Upper lobe of left lung (tissue), 6 donors: Measurements from ENCODE around the gene KRTAP10-8. TPM values are rescaled to one million over a fixed set of nuclear protein-coding genes. Genes with fewer than 3 reads are reported as not detected.

Experiments used
- ATAC-seq, 2 donors: fragments of 200-7000 bp; cut with Tn5 transposase; one replicate each; pipeline ENCODE4 v1.9.1; 2022; ENCODE audit warnings: mild to moderate bottlenecking in 2 of 2, moderate library complexity in 2 of 2; ENCODE audit not compliant: low FRiP score in 2 of 2
- DNase-seq, 2 donors: peaks; one replicate each; pipeline ENCODE4 v3.0.0-alpha.2; 2019 to 2020
- H3K27ac ChIP-seq, 4 donors: fragments of 200-600 bp; sonication (generic); one replicate each; pipeline ENCODE4 v1.5.1; 2016 to 2019
- H3K27me3 ChIP-seq, 4 donors: fragments of 200-600 bp; sonication (generic); one replicate each; pipeline ENCODE4 v1.5.1; 2017 to 2019
- H3K36me3 ChIP-seq, 4 donors: fragments of 200-600 bp; sonication (generic); one replicate each; pipeline ENCODE4 v1.5.1; 2016 to 2019
- H3K4me1 ChIP-seq, 4 donors: fragments of 200-600 bp; sonication (generic); one replicate each; pipeline ENCODE4 v1.5.1; 2018 to 2019
- H3K4me3 ChIP-seq, 4 donors: fragments of 200-600 bp; sonication (generic); one replicate each; pipeline ENCODE4 v1.5.1; 2017 to 2019; ENCODE audit warnings: mild to moderate bottlenecking in 2 of 4, moderate library complexity in 1 of 4
- H3K9me3 ChIP-seq, 4 donors: fragments of 200-600 bp; sonication (generic); one replicate each; pipeline ENCODE4 v1.5.1; 2018 to 2019
- EP300 ChIP-seq, 4 donors: sonication (generic); formaldehyde crosslinking; IDR thresholded peaks; one replicate each; pipeline ENCODE4 v1.5.1; 2017; ENCODE audit warnings: antibody characterized with exemption in 4 of 4, control low read depth in 2 of 4
- POLR2A ChIP-seq, 4 donors: fragments of 450-650 bp; IDR thresholded peaks; one replicate each; pipeline ENCODE4 v1.5.1; 2016 to 2017; ENCODE audit warnings: antibody characterized with exemption in 4 of 4, mild to moderate bottlenecking in 2 of 4
- POLR2AphosphoS5 ChIP-seq, 2 donors: sonication (generic); formaldehyde crosslinking; IDR thresholded peaks; one replicate each; pipeline ENCODE4 v1.5.1; 2017; ENCODE audit warnings: antibody characterized with exemption in 2 of 2
- WGBS, 2 donors: methylation state at CpG; one replicate each; pipeline ENCODE4 v1.1.5; 2017 to 2018; 5-methylcytosine and 5-hydroxymethylcytosine counted together
- total RNA-seq, 6 donors: library from RNA; depleted of rRNA in 4 of 6; stranded (reverse); fragments of >200 nt in 4 of 6; gene quantifications; one replicate each; pipeline versions ENCODE4 v1.1.0 to v1.2.1, GENCODE V29; 2016 to 2021
- TF ChIP-seq, protein P1 (sequence below), 6 experiments: fragments of 450-650 bp in 4 of 6; fragments of 200-600 bp in 2 of 6; sonication (generic) in 2 of 6; IDR thresholded peaks; one replicate each; pipeline ENCODE4 v1.5.1; 2016 to 2019; ENCODE audit warnings: antibody characterized with exemption in 6 of 6
- donor health status: DM: no; HTN: no; CAD: no; lungs with moderate emphysema.
- donor health status: DM: no; HTN: yes; CAD: no; lungs with severe emphysema.

The KRTAP10-8 gene
- total RNA-seq, 6 donors from 2014 or later: not detected

DNA sequence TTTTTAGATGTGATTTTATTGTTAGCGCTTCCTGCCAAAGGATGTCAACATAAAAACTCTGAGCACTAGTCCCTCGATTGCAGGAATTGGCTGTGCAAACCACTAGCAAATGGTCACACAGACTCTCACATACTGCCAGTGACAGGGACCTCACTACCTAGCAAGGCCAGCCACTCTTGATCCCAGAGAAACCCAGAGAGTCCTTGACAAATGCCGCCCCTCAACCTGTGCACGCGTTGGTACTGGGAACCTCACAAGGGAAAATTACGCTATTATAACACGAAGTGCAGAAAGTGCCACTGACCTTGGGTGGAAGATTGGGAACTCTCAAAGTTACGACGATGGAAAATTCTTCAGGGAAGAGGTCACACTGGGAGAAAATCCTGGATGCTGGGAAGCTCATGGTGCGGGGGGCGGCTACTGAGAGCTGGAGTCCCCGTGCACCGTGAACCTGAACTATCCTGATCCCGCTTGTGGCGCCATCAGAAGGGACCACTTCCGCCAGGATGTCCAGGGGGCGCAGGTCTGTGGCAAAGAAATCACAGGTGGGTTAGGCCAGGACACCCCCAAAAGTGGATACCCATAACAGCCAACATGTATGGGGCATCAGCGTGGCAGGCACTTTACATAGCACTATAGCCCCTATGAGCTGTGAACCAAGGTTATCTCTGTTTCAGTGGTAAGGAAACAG is 44.3 kb upstream of the KRTAP10-8 start:
- Histone ChIP-seq H3K9me3 (peaks cover 0 to 11% (median under 1%) of the 10 kb centered on the region in 4 donors), H3K36me3 (no peaks in the 10 kb centered on the region), H3K4me3 (no peak overlapping the region), H3K4me1 (no peaks in the 10 kb centered on the region), H3K27me3 (no peaks in the 10 kb centered on the region), H3K27ac (no peak overlapping the region)
- DNase-seq: no peak
- WGBS, 2 donors: 90 to 92% methylated on average over 18 of the region's 18 CpGs
- TF ChIP-seq EP300 (IDR thresholded peaks at IDR 0.05) (no peak), POLR2AphosphoS5 (IDR thresholded peaks at IDR 0.05) (no peak), POLR2A (IDR thresholded peaks at IDR 0.05) (no peak)
- TF ChIP-seq, protein P1, sequence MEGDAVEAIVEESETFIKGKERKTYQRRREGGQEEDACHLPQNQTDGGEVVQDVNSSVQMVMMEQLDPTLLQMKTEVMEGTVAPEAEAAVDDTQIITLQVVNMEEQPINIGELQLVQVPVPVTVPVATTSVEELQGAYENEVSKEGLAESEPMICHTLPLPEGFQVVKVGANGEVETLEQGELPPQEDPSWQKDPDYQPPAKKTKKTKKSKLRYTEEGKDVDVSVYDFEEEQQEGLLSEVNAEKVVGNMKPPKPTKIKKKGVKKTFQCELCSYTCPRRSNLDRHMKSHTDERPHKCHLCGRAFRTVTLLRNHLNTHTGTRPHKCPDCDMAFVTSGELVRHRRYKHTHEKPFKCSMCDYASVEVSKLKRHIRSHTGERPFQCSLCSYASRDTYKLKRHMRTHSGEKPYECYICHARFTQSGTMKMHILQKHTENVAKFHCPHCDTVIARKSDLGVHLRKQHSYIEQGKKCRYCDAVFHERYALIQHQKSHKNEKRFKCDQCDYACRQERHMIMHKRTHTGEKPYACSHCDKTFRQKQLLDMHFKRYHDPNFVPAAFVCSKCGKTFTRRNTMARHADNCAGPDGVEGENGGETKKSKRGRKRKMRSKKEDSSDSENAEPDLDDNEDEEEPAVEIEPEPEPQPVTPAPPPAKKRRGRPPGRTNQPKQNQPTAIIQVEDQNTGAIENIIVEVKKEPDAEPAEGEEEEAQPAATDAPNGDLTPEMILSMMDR (IDR thresholded peaks at IDR 0.05): no peak
- ATAC-seq: peak in 1 of 2 donors; percentile 21

DNA sequence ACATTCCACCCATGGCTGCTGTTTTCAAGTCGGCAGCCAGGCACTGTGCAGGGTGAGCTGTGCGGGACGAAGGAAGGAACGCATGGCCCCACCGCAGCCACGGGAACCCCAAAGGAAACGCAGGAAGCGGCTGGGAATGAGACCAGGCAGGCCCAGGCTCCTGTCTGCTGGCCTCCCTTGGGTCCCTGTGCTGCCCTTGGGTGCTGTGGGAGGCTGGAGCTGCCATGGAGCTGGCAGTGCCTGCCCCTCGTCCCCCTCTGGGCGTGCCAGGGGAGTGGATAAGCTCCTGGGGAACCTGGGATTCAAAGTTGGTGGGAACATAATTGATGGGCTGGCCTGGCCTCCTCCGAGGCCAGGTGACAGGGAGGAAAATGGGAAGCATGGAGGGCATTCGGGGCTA is 43.6 kb upstream of the KRTAP10-8 start:
- Histone ChIP-seq H3K36me3 (no peaks in the 10 kb centered on the region), H3K4me1 (no peaks in the 10 kb centered on the region), H3K27ac (no peak overlapping the region), H3K9me3 (peaks cover 0 to 11% (median 0%) of the 10 kb centered on the region in 4 donors), H3K4me3 (no peak overlapping the region), H3K27me3 (no peaks in the 10 kb centered on the region)
- ATAC-seq (peak in 1 of 2 donors; percentile 28), DNase-seq (no peak)
- TF ChIP-seq EP300 (IDR thresholded peaks at IDR 0.05) (no peak), POLR2AphosphoS5 (IDR thresholded peaks at IDR 0.05) (no peak), POLR2A (IDR thresholded peaks at IDR 0.05) (no peak)
- TF ChIP-seq, protein P1 (IDR thresholded peaks at IDR 0.05): no peak
- WGBS, 2 donors: 65 to 92% methylated on average over 8 to 9 of the region's 12 CpGs

- Histone ChIP-seq H3K4me3 (no peak overlapping the region), H3K27me3 (no peaks in the 10 kb centered on the region), H3K36me3 (no peaks in the 10 kb centered on the region), H3K27ac (no peak overlapping the region), H3K4me1 (no peaks in the 10 kb centered on the region), H3K9me3 (peaks cover 0 to 11% (median 0%) of the 10 kb centered on the region in 4 donors)
- WGBS, 2 donors: 80 to 88% methylated on average over 20 to 26 of the region's 27 CpGs
- ATAC-seq: peak in 1 of 2 donors; percentile 4
- TF ChIP-seq POLR2AphosphoS5 (IDR thresholded peaks at IDR 0.05) (no peak), EP300 (IDR thresholded peaks at IDR 0.05) (no peak), POLR2A (IDR thresholded peaks at IDR 0.05) (no peak)
- TF ChIP-seq, protein P1 (IDR thresholded peaks at IDR 0.05): no peak
- DNase-seq: no peak
Observed at GRCh38 chr21:44568667-44569556, 43.0 kb upstream of the KRTAP10-8 start.

GRCh38 chr21:44569861-44570517 is 41.9 kb upstream of the KRTAP10-8 start:
- no peak for TF ChIP-seq POLR2AphosphoS5 (IDR thresholded peaks at IDR 0.05)
- TF ChIP-seq, protein P1 (IDR thresholded peaks at IDR 0.05): no peak
- TF ChIP-seq EP300 (IDR thresholded peaks at IDR 0.05): no peak
- no peak for TF ChIP-seq POLR2A (IDR thresholded peaks at IDR 0.05)
- DNase-seq: no peak

More at GRCh38 chr21:44569861-44570517, 41.9 kb upstream of the KRTAP10-8 start:
- no peak overlapping the region for H3K27ac ChIP-seq
- H3K36me3 ChIP-seq: no peaks in the 10 kb centered on the region
- no peak for ATAC-seq
- H3K9me3 ChIP-seq: peaks cover 0 to 11% (median 0%) of the 10 kb centered on the region in 4 donors
- H3K4me1 ChIP-seq: no peaks in the 10 kb centered on the region
- H3K27me3 ChIP-seq: no peaks in the 10 kb centered on the region
- WGBS, 2 donors: 72 to 84% methylated on average over 8 to 12 of the region's 12 CpGs
- H3K4me3 ChIP-seq: no peak overlapping the region
